ENCODE data around the gene PPWD1.
A peak's percentile ranks its signal among the peaks of the same experiment; 100 is the strongest.

PPWD1 gene

DNA sequence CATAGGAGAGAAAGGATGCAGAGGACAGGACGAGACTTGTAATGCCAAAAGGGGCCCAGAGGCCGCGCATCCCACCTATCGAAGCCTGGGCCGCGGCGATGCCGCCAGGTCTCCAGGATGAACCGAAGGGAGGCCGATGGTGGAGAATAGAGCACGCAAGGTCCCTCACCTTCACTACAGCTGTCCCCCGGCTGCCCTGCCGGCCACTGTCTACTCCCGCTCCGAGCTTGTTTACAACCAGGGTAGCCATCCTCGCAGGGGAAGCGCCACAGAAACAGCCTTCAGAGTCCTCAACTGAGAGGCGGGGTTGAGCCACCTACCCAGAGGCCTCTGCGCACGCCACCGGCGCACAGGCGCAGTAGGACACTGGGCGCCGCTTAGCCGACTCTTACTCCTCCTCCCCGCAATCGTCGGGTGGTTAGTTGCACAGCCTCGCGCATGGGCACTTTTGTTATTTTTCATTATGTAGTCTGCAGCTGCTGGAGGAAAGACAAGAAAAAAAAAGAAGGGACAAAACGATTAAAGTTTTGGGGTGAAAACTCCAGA, 61.0 kb downstream of the PPWD1 start, which contains the start of gene TRIM23:
TRIM23 (minus strand) TSS at position 309 of the 546 bp plus-strand sequence; CDS start at position 250, 59 bp downstream.
- peak; percentile 68 to 82 (median 80) for DNase-seq (ENCODE audit: low read depth in 3 of 3)

DNA sequence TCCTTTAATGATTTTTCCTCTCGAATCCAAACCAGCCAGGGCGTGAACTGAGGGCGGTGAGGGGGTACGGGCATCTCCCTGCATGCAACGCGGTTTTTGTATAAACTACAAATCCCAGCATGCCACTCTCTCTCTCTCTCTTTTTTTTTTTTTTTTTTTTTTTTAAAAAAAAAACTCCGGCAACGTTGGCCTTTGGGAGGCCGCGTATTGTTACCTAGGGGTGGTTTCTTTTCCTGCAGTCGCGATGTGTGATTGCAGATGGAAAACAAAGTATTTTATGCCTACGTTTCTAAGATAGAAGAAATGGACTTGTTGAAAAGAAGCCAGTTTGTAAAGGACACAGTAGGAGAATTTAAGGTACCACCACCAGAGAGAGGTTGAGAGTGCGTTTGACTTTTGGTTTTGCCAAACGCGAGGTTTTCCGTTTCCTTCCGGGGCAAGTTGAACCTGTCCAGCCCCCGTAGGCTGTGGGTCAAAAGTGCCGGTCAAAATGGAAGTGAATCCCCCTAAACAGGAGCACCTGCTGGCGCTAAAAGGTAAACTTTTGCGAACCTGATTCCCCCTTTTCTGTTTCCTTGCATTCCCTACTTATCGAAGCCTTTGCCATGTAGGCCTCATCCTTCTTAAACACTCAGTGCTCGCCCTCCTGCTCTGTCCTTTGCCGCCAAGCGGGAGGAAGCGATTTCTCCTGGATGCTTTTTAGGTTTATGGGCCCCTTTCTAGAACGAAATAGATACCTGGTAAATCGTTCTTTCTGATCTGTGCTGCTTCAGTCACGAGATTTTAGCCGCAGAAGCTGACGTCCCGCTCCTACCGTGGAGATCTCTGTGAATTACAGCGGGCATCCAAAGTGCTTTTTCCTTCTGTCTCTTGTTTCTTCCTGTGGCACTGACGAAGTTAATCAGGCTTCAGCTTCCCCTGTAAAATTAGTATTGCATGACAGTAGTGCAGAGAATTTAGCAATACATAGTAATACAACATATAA, 61.8 kb downstream of the PPWD1 start, which contains the start of the genes SHLD3 and TRAPPC13:
SHLD3 (plus strand) TSS at position 457 of the 985 bp plus-strand sequence. CDS start 4,561 bp downstream, outside the sequence.
TRAPPC13 (plus strand) TSS at position 457 of the 985 bp plus-strand sequence; CDS start at position 491, 34 bp downstream.
- DNase-seq (ENCODE audit: low read depth in 3 of 3): peak; percentile 51 to 71 (median 62)

DNA sequence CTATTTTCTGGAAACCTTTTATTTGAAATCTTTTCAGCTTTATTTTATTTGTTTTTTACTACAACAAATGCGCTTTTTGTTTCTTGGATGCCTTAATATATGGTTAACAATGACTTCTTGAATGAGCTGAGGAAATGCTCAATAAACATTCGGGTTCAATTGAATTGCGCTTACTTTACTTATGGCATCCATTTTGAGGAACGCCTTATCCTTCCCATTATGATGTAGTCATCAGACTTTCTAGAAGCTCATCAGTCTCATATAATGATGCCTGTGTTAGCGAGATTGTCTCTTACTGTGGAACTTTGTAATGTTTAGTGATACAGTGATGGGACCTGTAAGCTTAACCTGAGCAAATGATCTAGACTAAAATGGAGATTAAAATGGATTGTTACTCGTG, 62.6 kb downstream of the PPWD1 start:
- DNase-seq (ENCODE audit: low read depth in 3 of 3): no peak

DNA sequence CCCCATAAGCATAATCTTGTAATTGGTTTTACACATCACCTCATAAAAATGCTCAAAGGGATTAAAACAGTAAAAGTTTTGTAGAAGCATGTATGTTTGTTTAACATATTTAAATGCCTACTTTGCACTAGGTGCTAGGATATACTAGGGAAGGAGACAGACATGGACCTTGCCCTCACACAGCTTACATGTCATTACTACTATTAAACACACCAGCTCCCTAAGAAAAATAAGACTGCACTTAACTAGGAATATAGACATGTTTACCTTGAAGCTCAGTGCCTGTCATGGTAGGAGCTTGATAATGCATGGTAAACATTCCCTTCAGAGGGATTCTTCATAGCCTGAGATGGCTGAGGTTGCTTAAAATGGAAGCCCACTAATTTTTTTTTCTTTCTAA, 67.9 kb downstream of the PPWD1 start:
- no peak for DNase-seq (ENCODE audit: low read depth in 3 of 3)

Data from stimulated activated CD4-positive, alpha-beta T cell treated with anti-CD3 and anti-CD28 coated beads, TNF-alpha, amount 100 ng/mL, for 4 hours (primary cell).